ENCODE measurements around the gene UHRF1.
"Not testable (repeated sequence)": the region's sequence is repeated elsewhere in the genome, so short reads cannot be mapped to it uniquely, and the experiment has no call there.

Gene UHRF1

GRCh38 chr19:4972509-4973230 is 63.4 kb downstream of the UHRF1 start:
- no peak for DNase-seq

- DNase-seq = no peak
These were observed 65.7 kb downstream of the UHRF1 start for GRCh38 chr19:4974880-4975469.

- DNase-seq = not testable (repeated sequence)
These were observed 66.3 kb downstream of the UHRF1 start for GRCh38 chr19:4975601-4976000.

GRCh38 chr19:4976401-4977298 is 67.3 kb downstream of the UHRF1 start:
- DNase-seq = no peak

- DNase-seq = no peak
These were observed 68.2 kb downstream of the UHRF1 start for GRCh38 chr19:4977299-4978174.

GRCh38 chr19:4979211-4979807 is 70.0 kb downstream of the UHRF1 start:
- no peak for DNase-seq

- DNase-seq = no peak
These were observed 70.8 kb downstream of the UHRF1 start for GRCh38 chr19:4980067-4980466.

GRCh38 chr19:4980838-4981680 is 71.8 kb downstream of the UHRF1 start:
- DNase-seq = no peak

GRCh38 chr19:4981681-4981958 is 72.3 kb downstream of the UHRF1 start:
- no peak for DNase-seq

GRCh38 chr19:4983346-4984105 is 74.2 kb downstream of the UHRF1 start:
- DNase-seq = no peak

GRCh38 chr19:4984106-4984380 is 74.7 kb downstream of the UHRF1 start:
- DNase-seq = no peak

GRCh38 chr19:4984438-4984990 is 75.2 kb downstream of the UHRF1 start:
- no peak for DNase-seq

- no peak for DNase-seq
These were observed 76.3 kb downstream of the UHRF1 start for GRCh38 chr19:4985551-4985991.

GRCh38 chr19:4986056-4986455 is 76.8 kb downstream of the UHRF1 start:
- no peak for DNase-seq

GRCh38 chr19:4986471-4986891 is 77.2 kb downstream of the UHRF1 start:
- DNase-seq = no peak

- no peak for DNase-seq
These were observed 78.0 kb downstream of the UHRF1 start for GRCh38 chr19:4987256-4987655.

GRCh38 chr19:4987692-4988370 is 78.5 kb downstream of the UHRF1 start:
- no peak for DNase-seq

- no peak for DNase-seq
These were observed 79.5 kb downstream of the UHRF1 start for GRCh38 chr19:4988770-4989251.

GRCh38 chr19:4990306-4990705 is 81.0 kb downstream of the UHRF1 start:
- DNase-seq = no peak

- DNase-seq = no peak
These were observed 82.2 kb downstream of the UHRF1 start for GRCh38 chr19:4991538-4991937.

Data from CD4-positive, alpha-beta T cell treated with Interleukin-6 for 4 hours (primary cell).